Thyroid gland (tissue), 4 donors: ENCODE measurements around the gene DCLK2. TPM values are rescaled to one million over a fixed set of nuclear protein-coding genes. Genes with fewer than 3 reads are reported as not detected.

Experiments used
- DNase-seq, 2 donors: peaks; one replicate each; pipeline ENCODE4 v3.0.0-alpha.2; 2019
- H3K27ac ChIP-seq, 3 donors: fragments of 200-600 bp; sonication (generic); 1 replicate in 2 of 3; 2 replicates in 1 of 3; pipeline ENCODE4 v1.5.1; 2016 to 2019; ENCODE audit warnings: mild to moderate bottlenecking in 1 of 3, moderate library complexity in 1 of 3
- H3K27me3 ChIP-seq: fragments of 200-600 bp; sonication (generic); one replicate; pipeline ENCODE4 v1.5.1; 2019
- H3K36me3 ChIP-seq, 2 donors: fragments of 200-600 bp; sonication (generic); one replicate each; pipeline ENCODE4 v1.5.1; 2016 to 2019
- H3K4me1 ChIP-seq, 2 donors: fragments of 200-600 bp; sonication (generic); one replicate each; pipeline ENCODE4 v1.5.1; 2017 to 2019
- H3K4me3 ChIP-seq, 3 donors: fragments of 200-600 bp; sonication (generic); replicated peaks in 1 of 3; 1 replicate in 2 of 3; 2 replicates in 1 of 3; pipeline ENCODE4 v1.5.1; 2016; ENCODE audit warnings: mild to moderate bottlenecking in 1 of 3
- H3K9me3 ChIP-seq: fragments of 200-600 bp; sonication (generic); one replicate; pipeline ENCODE4 v1.5.1; 2017
- CTCF ChIP-seq, 6 experiments: fragments of 200-600 bp in 3 of 6; fragments of 450-650 bp in 3 of 6; sonication (generic) in 3 of 6; IDR thresholded peaks; one replicate each; pipeline ENCODE4 v1.5.1; 2016 to 2019; ENCODE audit warnings: antibody characterized with exemption in 6 of 6, mild to moderate bottlenecking in 2 of 6, inconsistent platforms in 1 of 6, moderate library complexity in 1 of 6
- POLR2A ChIP-seq, 2 donors: fragments of 450-650 bp; IDR thresholded peaks; one replicate each; pipeline ENCODE4 v1.6.1; 2017; ENCODE audit warnings: antibody characterized with exemption in 2 of 2, mild to moderate bottlenecking in 2 of 2, moderate library complexity in 1 of 2
- WGBS, 2 donors: methylation state at CpG; one replicate each; pipeline ENCODE4 v1.1.5; 2017; 5-methylcytosine and 5-hydroxymethylcytosine counted together
- intact Hi-C: fragments of 100-400 bp; cut with DNase I; formaldehyde crosslinking; loops from one replicate; pipeline ENCODE4 v1.15.1; 2023
- total RNA-seq, 4 donors: library from RNA; depleted of rRNA; stranded (reverse); fragments of >200 nt; gene quantifications; one replicate each; pipeline ENCODE4 v1.2.3, GENCODE V29; 2016

The DCLK2 gene
- total RNA-seq, 4 donors from 2014 or later, result 6.6 to 19.7 (median 12.3) TPM

GRCh38 chr4:150127757-150128156 is 49.5 kb downstream of the DCLK2 start:
- no peaks in the 10 kb centered on the region for H3K36me3 ChIP-seq
- intact Hi-C loops, result no loop called here
- H3K27ac ChIP-seq, result no peak overlapping the region
- WGBS, 2 donors, result 96 to 97% methylated on average over 4 of the region's 4 CpGs
- DNase-seq, result no peak
- H3K4me3 ChIP-seq, result no peak overlapping the region
- no peaks in the 10 kb centered on the region for H3K9me3 ChIP-seq
- H3K27me3 ChIP-seq, result no peaks in the 10 kb centered on the region
- TF ChIP-seq POLR2A (IDR thresholded peaks at IDR 0.05), result no peak
- no peak for TF ChIP-seq CTCF (IDR thresholded peaks at IDR 0.05)
- peaks cover 0 to 4% of the 10 kb centered on the region in 2 donors for H3K4me1 ChIP-seq

- 47 to 49% methylated on average over 2 of the region's 2 CpGs for WGBS, 2 donors
- Histone ChIP-seq H3K9me3 (no peaks in the 10 kb centered on the region), H3K4me1 (peaks cover 0 to 4% of the 10 kb centered on the region in 2 donors), H3K36me3 (no peaks in the 10 kb centered on the region), H3K27ac (no peak overlapping the region), H3K4me3 (no peak overlapping the region), H3K27me3 (no peaks in the 10 kb centered on the region)
- intact Hi-C loops, result no loop called here
- TF ChIP-seq POLR2A (IDR thresholded peaks at IDR 0.05), result no peak
- TF ChIP-seq CTCF (IDR thresholded peaks at IDR 0.05), result no peak
- peak in 1 of 2 donors; percentile 28 for DNase-seq
These were observed 52.7 kb downstream of the DCLK2 start for GRCh38 chr4:150130933-150131332.

- H3K4me3 ChIP-seq, result no peak overlapping the region
- peaks cover 0 to 4% of the 10 kb centered on the region in 2 donors for H3K4me1 ChIP-seq
- DNase-seq, result no peak
- H3K27ac ChIP-seq, result no peak overlapping the region
- no peaks in the 10 kb centered on the region for H3K36me3 ChIP-seq
- TF ChIP-seq POLR2A (IDR thresholded peaks at IDR 0.05) (no peak), CTCF (IDR thresholded peaks at IDR 0.05) (no peak)
- H3K9me3 ChIP-seq, result no peaks in the 10 kb centered on the region
- intact Hi-C loops, result no loop called here
- WGBS, 2 donors, result 100% methylated on average over 1 of the region's 1 CpG
- no peaks in the 10 kb centered on the region for H3K27me3 ChIP-seq
These were observed 53.5 kb downstream of the DCLK2 start for GRCh38 chr4:150131581-150132228.

GRCh38 chr4:150133605-150134004 is 55.4 kb downstream of the DCLK2 start:
- no peak for TF ChIP-seq POLR2A (IDR thresholded peaks at IDR 0.05)
- TF ChIP-seq CTCF (IDR thresholded peaks at IDR 0.05), result no peak
- H3K9me3 ChIP-seq, result no peaks in the 10 kb centered on the region
- intact Hi-C loops, result no loop called here
- H3K36me3 ChIP-seq, result no peaks in the 10 kb centered on the region
- no peaks in the 10 kb centered on the region for H3K27me3 ChIP-seq
- peaks cover 0 to 4% of the 10 kb centered on the region in 2 donors for H3K4me1 ChIP-seq
- H3K4me3 ChIP-seq, result no peak overlapping the region
- H3K27ac ChIP-seq, result no peak overlapping the region
- DNase-seq, result no peak

GRCh38 chr4:150135134-150135772 is 57.0 kb downstream of the DCLK2 start:
- H3K4me3 ChIP-seq, result no peak overlapping the region
- no peaks in the 10 kb centered on the region for H3K36me3 ChIP-seq
- DNase-seq, result no peak
- no peaks in the 10 kb centered on the region for H3K9me3 ChIP-seq
- H3K4me1 ChIP-seq, result peaks cover 0 to 4% of the 10 kb centered on the region in 2 donors
- WGBS, 2 donors, result 69 to 76% methylated on average over 4 of the region's 4 CpGs
- no peak overlapping the region for H3K27ac ChIP-seq
- no peaks in the 10 kb centered on the region for H3K27me3 ChIP-seq
- TF ChIP-seq CTCF (IDR thresholded peaks at IDR 0.05) (no peak), POLR2A (IDR thresholded peaks at IDR 0.05) (no peak)
- intact Hi-C loops, result no loop called here
